GM12878 (cell line): ENCODE results near the gene MYO6. TPM values are rescaled to one million over a fixed set of nuclear protein-coding genes. Genes with fewer than 3 reads are reported as not detected.

Source experiments
- ATAC-seq: fragments of 200-7000 bp; cut with Tn5 transposase; 3 replicates; pipeline ENCODE4 v1.9.1; 2020; ENCODE audit warnings: mild to moderate bottlenecking, moderate library complexity
- BruUV-seq: library from RNA; stranded (reverse); fragments of 400-500 nt; replicated peaks from 2 replicates; lab custom pipeline; 2021; lab: Mats Ljungman, UMichigan
- CTCF ChIA-PET: fragments of 300-600 bp; sonication (Branson Sonifier 250); formaldehyde crosslinking; extraction: SDS; loops from one replicate; lab custom pipeline; 2021; ENCODE audit warnings: inconsistent platforms; lab: Yijun Ruan, JAX
- POLR2A ChIA-PET: fragments of 350-600 bp; formaldehyde crosslinking; extraction: SDS; loops from one replicate; lab custom pipeline; 2021; ENCODE audit warnings: inconsistent platforms; lab: Charles Lee
- RAD21 ChIA-PET: fragments of 300-600 bp; sonication (Branson Sonifier 250); formaldehyde crosslinking; loops from one replicate; lab custom pipeline; 2023; ENCODE audit warnings: antibody characterized with exemption; ENCODE audit not compliant: unreplicated experiment; lab: Charles Lee
- SMC1A ChIA-PET: fragments of 300-600 bp; sonication (Branson Sonifier 250); formaldehyde crosslinking; loops from one replicate; lab custom pipeline; 2023; ENCODE audit not compliant: unreplicated experiment, uncharacterized antibody; lab: Charles Lee
- DNase-seq: peaks from one replicate; pipeline ENCODE4 v3.0.0-alpha.2; 2011; ENCODE audit warnings: low read depth, low spot score
- FAIRE-seq: peaks from 3 replicates; lab custom pipeline; 2011; peaks lifted over from hg19 to GRCh38; lab: Jason Lieb, UNC
- H2AFZ ChIP-seq: 2 replicates; pipeline ENCODE4 v1.6.0; 2011; ENCODE audit warnings: low read depth, low read length, control low read depth; ENCODE audit not compliant: control insufficient read depth
- H3K27ac ChIP-seq: 2 replicates; pipeline ENCODE4 v1.5.1; 2011; ENCODE audit warnings: control low read depth; ENCODE audit not compliant: control insufficient read depth, insufficient read depth
- H3K27me3 ChIP-seq, 2 experiments: replicated peaks in 1 of 2; 2 replicates each; pipeline versions ENCODE4 v1.6.0 to v1.6.1; 2011; ENCODE audit warnings: low read length in 1 of 2; ENCODE audit not compliant: control insufficient read depth in 2 of 2, insufficient read depth in 2 of 2
- H3K36me3 ChIP-seq, 2 experiments: 2 replicates each; pipeline ENCODE4 v1.5.1; 2011; ENCODE audit warnings: low read length in 1 of 2; ENCODE audit not compliant: control insufficient read depth in 2 of 2, insufficient read depth in 2 of 2
- H3K4me1 ChIP-seq: 2 replicates; pipeline ENCODE4 v1.6.1; 2011; ENCODE audit warnings: mild to moderate bottlenecking, low read length, moderate library complexity, mixed read lengths; ENCODE audit not compliant: control insufficient read depth, insufficient read depth
- H3K4me2 ChIP-seq: 2 replicates; pipeline ENCODE4 v1.6.0; 2011; ENCODE audit warnings: control low read depth; ENCODE audit not compliant: control insufficient read depth, insufficient read depth
- H3K4me3 ChIP-seq: fragments of 200-600 bp; sonication (generic); 2 replicates; pipeline ENCODE4 v1.5.1; 2016
- H3K79me2 ChIP-seq: 2 replicates; pipeline ENCODE4 v1.6.0; 2011; ENCODE audit warnings: low read length; ENCODE audit not compliant: control insufficient read depth, insufficient read depth
- H3K9ac ChIP-seq: 2 replicates; pipeline ENCODE4 v1.8.0; 2011; ENCODE audit warnings: low read length, control low read depth, mixed read lengths; ENCODE audit not compliant: control insufficient read depth, insufficient read depth
- H3K9me3 ChIP-seq: replicated peaks from 3 replicates; pipeline ENCODE4 v1.5.1; 2011; ENCODE audit warnings: mild to moderate bottlenecking, low read length; ENCODE audit not compliant: control insufficient read depth, insufficient read depth
- H4K20me1 ChIP-seq: 2 replicates; pipeline ENCODE4 v1.6.0; 2011; ENCODE audit not compliant: control insufficient read depth, insufficient read depth
- EED ChIP-seq: sonication (generic); IDR thresholded peaks from 2 replicates; pipeline ENCODE4 v1.6.1; 2016; ENCODE audit warnings: antibody characterized with exemption, low read depth
- FOS ChIP-seq: IDR thresholded peaks from 3 replicates; pipeline ENCODE4 v1.6.1; 2011; ENCODE audit warnings: borderline replicate concordance; ENCODE audit not compliant: insufficient read length; ENCODE audit errors: extremely low read depth
- FOXK2 ChIP-seq: fragments of 450-650 bp; IDR thresholded peaks from 2 replicates; pipeline ENCODE4 v1.6.1; 2017; ENCODE audit warnings: mild to moderate bottlenecking, moderate library complexity
- JUND ChIP-seq: IDR thresholded peaks from 2 replicates; pipeline ENCODE4 v1.6.1; 2012; ENCODE audit warnings: low read depth, mild to moderate bottlenecking, low read length, improper control_type of control experiment, moderate library complexity
- KAT2A ChIP-seq: conservative IDR thresholded peaks from 2 replicates; pipeline ENCODE4 v1.6.1; 2011; ENCODE audit warnings: low read depth, low read length; ENCODE audit not compliant: control insufficient read depth
- NFXL1 ChIP-seq: fragments of 450-650 bp; IDR thresholded peaks from 2 replicates; pipeline ENCODE4 v1.6.1; 2017; ENCODE audit warnings: antibody characterized with exemption, mild to moderate bottlenecking, borderline replicate concordance
- PAX5 ChIP-seq: IDR thresholded peaks from 2 replicates; pipeline ENCODE4 v1.6.1; 2011; ENCODE audit warnings: low read depth, low read length, borderline replicate concordance
- TAF1 ChIP-seq: IDR thresholded peaks from 2 replicates; pipeline ENCODE4 v1.6.1; 2011; ENCODE audit warnings: mild to moderate bottlenecking, low read depth, low read length, borderline replicate concordance
- ZNF274 ChIP-seq: IDR thresholded peaks from one replicate; pipeline ENCODE4 v1.8.0; 2011; ENCODE audit not compliant: insufficient read length, insufficient read depth
- ZZZ3 ChIP-seq: IDR thresholded peaks from 2 replicates; pipeline ENCODE4 v1.6.1; 2011; ENCODE audit warnings: low read depth; ENCODE audit not compliant: control insufficient read depth, insufficient read length
- WGBS: methylation state at CpG from one replicate; pipeline ENCODE4 v1.1.6; 2016; ENCODE audit warnings: low lambda C conversion rate; ENCODE audit not compliant: insufficient replicate concordance, insufficient coverage; ENCODE audit errors: missing lambda C conversion rate; 5-methylcytosine and 5-hydroxymethylcytosine counted together
- in situ Hi-C: fragments of 300-500 bp; cut with MboI; formaldehyde crosslinking; loops from 9 replicates; pipeline ENCODE4 v1.14.3; 2018; ENCODE audit warnings: mixed read lengths
- intact Hi-C: fragments of 100-400 bp; cut with micrococcal nuclease; formaldehyde crosslinking; loops from one replicate; pipeline ENCODE4 v1.14.2; 2022; ENCODE audit not compliant: unreplicated experiment
- polyA plus RNA-seq, 11 experiments: library from polyadenylated mRNA; depleted of rRNA in 4 of 11; unstranded in 6 of 11; stranded (reverse) in 5 of 11; fragments of >200 nt; fragmentation: Nextera tagmentation in 4 of 11; fragmentation: Illumina TruSeq in 1 of 11; extraction: Ambion mirVana in 4 of 11; extraction: Trizol in 1 of 11; gene quantifications; 1 replicate in 1 of 11; 2 replicates in 10 of 11; pipeline versions ENCODE4 v1.2.1 to v1.2.3, GENCODE V29; 2011 to 2016; ENCODE audit warnings: inconsistent platforms in 2 of 11, missing spikeins in 2 of 11, low read depth in 1 of 11
- total RNA-seq, 4 experiments: library from RNA; depleted of rRNA in 3 of 4; stranded (reverse); fragments of >200 nt in 3 of 4; fragmentation: Illumina TruSeq in 1 of 4; extraction: Trizol in 1 of 4; gene quantifications; 2 replicates each; pipeline versions ENCODE4 v1.2.1 to v1.2.3, GENCODE V29; 2013 to 2021
- TF ChIP-seq, protein P1 (sequence below): fragments of 450-650 bp; IDR thresholded peaks from 2 replicates; pipeline ENCODE4 v1.6.1; 2018; ENCODE audit warnings: mild to moderate bottlenecking, low read depth, moderate library complexity; ENCODE audit not compliant: partially characterized antibody
- TF ChIP-seq, protein P2 (sequence below): IDR thresholded peaks from 2 replicates; pipeline ENCODE4 v1.6.1; 2012; ENCODE audit warnings: low read depth, low read length, improper control_type of control experiment
- TF ChIP-seq, protein P3 (sequence below): fragments of 450-650 bp; formaldehyde crosslinking; IDR thresholded peaks from 2 replicates; pipeline ENCODE4 v1.5.0; 2022; ENCODE audit warnings: mild to moderate bottlenecking, missing genetic modification characterization
- TF ChIP-seq, protein P4 (sequence below): fragments of 450-650 bp; IDR thresholded peaks from 2 replicates; pipeline ENCODE4 v1.6.1; 2016; ENCODE audit warnings: mild to moderate bottlenecking

MYO6 gene
- total and polyA plus RNA-seq, 10 of the 15 experiments (the other 5 are each of a cell fraction or from before 2014, with no cell fraction given): 7.9 to 30.4 (median 16.8) TPM

DNA sequence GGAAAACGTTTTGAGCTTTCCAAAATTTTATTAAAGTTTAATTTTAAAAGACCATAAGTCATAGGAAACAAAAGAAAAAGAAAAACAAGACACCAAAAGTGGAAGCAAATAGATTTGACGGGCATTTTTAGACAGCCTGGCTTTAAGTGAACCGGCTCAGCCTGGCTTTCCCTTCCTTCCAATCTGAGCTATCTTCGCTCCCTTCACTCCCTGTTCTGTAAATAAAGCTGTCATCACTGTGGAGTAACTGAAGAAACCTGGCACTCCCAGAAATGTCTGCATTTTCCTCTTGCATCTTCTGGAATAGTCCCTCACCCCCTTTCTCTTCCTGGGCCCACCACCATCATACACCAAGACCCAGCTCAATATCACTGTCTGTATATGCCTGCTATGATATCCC is 191.5 kb downstream of the MYO6 start (continued):
- TF ChIP-seq, protein P1, sequence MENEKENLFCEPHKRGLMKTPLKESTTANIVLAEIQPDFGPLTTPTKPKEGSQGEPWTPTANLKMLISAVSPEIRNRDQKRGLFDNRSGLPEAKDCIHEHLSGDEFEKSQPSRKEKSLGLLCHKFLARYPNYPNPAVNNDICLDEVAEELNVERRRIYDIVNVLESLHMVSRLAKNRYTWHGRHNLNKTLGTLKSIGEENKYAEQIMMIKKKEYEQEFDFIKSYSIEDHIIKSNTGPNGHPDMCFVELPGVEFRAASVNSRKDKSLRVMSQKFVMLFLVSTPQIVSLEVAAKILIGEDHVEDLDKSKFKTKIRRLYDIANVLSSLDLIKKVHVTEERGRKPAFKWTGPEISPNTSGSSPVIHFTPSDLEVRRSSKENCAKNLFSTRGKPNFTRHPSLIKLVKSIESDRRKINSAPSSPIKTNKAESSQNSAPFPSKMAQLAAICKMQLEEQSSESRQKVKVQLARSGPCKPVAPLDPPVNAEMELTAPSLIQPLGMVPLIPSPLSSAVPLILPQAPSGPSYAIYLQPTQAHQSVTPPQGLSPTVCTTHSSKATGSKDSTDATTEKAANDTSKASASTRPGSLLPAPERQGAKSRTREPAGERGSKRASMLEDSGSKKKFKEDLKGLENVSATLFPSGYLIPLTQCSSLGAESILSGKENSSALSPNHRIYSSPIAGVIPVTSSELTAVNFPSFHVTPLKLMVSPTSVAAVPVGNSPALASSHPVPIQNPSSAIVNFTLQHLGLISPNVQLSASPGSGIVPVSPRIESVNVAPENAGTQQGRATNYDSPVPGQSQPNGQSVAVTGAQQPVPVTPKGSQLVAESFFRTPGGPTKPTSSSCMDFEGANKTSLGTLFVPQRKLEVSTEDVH: no peak
- TF ChIP-seq, protein P2, sequence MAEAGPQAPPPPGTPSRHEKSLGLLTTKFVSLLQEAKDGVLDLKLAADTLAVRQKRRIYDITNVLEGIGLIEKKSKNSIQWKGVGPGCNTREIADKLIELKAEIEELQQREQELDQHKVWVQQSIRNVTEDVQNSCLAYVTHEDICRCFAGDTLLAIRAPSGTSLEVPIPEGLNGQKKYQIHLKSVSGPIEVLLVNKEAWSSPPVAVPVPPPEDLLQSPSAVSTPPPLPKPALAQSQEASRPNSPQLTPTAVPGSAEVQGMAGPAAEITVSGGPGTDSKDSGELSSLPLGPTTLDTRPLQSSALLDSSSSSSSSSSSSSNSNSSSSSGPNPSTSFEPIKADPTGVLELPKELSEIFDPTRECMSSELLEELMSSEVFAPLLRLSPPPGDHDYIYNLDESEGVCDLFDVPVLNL: no peak
- TF ChIP-seq ZZZ3: no peak
- TF ChIP-seq ZNF274: no peak
- no peak for TF ChIP-seq TAF1
- TF ChIP-seq JUND: no peak

DNA sequence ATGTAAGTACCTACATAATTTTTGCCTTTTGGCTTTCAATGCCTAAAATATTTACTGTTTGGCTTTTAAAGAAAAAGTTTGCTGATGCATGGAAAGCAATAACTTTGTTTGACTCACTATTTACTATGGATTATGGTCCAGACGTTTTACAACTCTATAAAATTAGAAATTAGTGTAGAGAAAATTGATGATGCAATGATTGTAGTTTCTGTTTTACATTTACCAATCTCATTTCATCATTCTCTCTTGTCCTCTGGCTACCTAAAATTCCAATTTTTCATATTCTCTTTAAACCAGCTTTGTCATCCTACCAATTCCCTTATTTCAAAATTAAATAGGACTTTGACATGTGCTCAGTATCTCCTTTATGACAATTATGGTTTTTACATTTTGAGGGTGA is 192.5 kb downstream of the MYO6 start:
- no peaks in the 10 kb centered on the region for H3K9me3 ChIP-seq
- H3K9ac ChIP-seq: no peak overlapping the region
- no peaks in the 10 kb centered on the region for H3K36me3 ChIP-seq
- H3K27me3 ChIP-seq: no peaks in the 10 kb centered on the region
- no peak overlapping the region for H3K27ac ChIP-seq
- ChIA-PET RAD21 (no interaction called here), SMC1A (interaction anchor here (1.5 to 2.6 kb wide), 2 partner anchors 12 to 14 kb away, joined by 3 to 8 read pairs; no protein-coding TSS in a partner anchor), CTCF (interaction anchor here (3.1 to 8.0 kb wide), 2 partner anchors 8 to 48 kb away, joined by 13 to 62 read pairs; no protein-coding TSS in a partner anchor), POLR2A (no interaction called here)
- intact Hi-C loops: no loop called here
- in situ Hi-C loops: loop anchor here (25.0 kb wide), 1 partner anchor 921 kb away; no protein-coding TSS in a partner anchor
- DNase-seq (no peak), ATAC-seq (no peak), FAIRE-seq (no peak)
- no peak overlapping the region for H3K4me3 ChIP-seq
- no peaks in the 10 kb centered on the region for H3K79me2 ChIP-seq
- H4K20me1 ChIP-seq: no peaks in the 10 kb centered on the region
- H2AFZ ChIP-seq: no peak overlapping the region
- no peak overlapping the region for H3K4me2 ChIP-seq
- BruUV-seq: no TSS peak
- H3K4me1 ChIP-seq: no peaks in the 10 kb centered on the region; the same call in 1 of the 2 replicates
- 0% methylated on average over 1 of the region's 1 CpG for WGBS
- no peak for TF ChIP-seq KAT2A
- TF ChIP-seq FOS: no peak
- TF ChIP-seq, protein P3, sequence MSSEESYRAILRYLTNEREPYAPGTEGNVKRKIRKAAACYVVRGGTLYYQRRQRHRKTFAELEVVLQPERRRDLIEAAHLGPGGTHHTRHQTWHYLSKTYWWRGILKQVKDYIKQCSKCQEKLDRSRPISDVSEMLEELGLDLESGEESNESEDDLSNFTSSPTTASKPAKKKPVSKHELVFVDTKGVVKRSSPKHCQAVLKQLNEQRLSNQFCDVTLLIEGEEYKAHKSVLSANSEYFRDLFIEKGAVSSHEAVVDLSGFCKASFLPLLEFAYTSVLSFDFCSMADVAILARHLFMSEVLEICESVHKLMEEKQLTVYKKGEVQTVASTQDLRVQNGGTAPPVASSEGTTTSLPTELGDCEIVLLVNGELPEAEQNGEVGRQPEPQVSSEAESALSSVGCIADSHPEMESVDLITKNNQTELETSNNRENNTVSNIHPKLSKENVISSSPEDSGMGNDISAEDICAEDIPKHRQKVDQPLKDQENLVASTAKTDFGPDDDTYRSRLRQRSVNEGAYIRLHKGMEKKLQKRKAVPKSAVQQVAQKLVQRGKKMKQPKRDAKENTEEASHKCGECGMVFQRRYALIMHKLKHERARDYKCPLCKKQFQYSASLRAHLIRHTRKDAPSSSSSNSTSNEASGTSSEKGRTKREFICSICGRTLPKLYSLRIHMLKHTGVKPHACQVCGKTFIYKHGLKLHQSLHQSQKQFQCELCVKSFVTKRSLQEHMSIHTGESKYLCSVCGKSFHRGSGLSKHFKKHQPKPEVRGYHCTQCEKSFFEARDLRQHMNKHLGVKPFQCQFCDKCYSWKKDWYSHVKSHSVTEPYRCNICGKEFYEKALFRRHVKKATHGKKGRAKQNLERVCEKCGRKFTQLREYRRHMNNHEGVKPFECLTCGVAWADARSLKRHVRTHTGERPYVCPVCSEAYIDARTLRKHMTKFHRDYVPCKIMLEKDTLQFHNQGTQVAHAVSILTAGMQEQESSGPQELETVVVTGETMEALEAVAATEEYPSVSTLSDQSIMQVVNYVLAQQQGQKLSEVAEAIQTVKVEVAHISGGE (CRISPR knock-in tag): no peak
- TF ChIP-seq, protein P4, sequence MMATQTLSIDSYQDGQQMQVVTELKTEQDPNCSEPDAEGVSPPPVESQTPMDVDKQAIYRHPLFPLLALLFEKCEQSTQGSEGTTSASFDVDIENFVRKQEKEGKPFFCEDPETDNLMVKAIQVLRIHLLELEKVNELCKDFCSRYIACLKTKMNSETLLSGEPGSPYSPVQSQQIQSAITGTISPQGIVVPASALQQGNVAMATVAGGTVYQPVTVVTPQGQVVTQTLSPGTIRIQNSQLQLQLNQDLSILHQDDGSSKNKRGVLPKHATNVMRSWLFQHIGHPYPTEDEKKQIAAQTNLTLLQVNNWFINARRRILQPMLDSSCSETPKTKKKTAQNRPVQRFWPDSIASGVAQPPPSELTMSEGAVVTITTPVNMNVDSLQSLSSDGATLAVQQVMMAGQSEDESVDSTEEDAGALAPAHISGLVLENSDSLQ: no peak
- TF ChIP-seq EED: no peak
- no peak for TF ChIP-seq PAX5
- no peak for TF ChIP-seq NFXL1
- no peak for TF ChIP-seq FOXK2
